Vagina (tissue), 2 donors: ENCODE measurements around the gene DNAAF5. TPM values are rescaled to one million over a fixed set of nuclear protein-coding genes. Genes with fewer than 3 reads are reported as not detected.
A peak's percentile ranks its signal among the peaks of the same experiment; 100 is the strongest.

ENCODE experiments used
- DNase-seq, 2 donors: peaks; one replicate each; pipeline ENCODE4 v3.0.0-alpha.2; 2017; ENCODE audit errors: extremely low spot score in 2 of 2
- H3K27ac ChIP-seq: fragments of 200-600 bp; sonication (generic); one replicate; pipeline ENCODE4 v1.5.1; 2019
- H3K27me3 ChIP-seq: fragments of 200-600 bp; sonication (generic); one replicate; pipeline ENCODE4 v1.5.1; 2019
- H3K36me3 ChIP-seq, 2 donors: fragments of 200-600 bp; sonication (generic); one replicate each; pipeline ENCODE4 v1.5.1; 2017 to 2019
- H3K4me1 ChIP-seq: fragments of 200-600 bp; sonication (generic); one replicate; pipeline ENCODE4 v1.5.1; 2019
- H3K4me3 ChIP-seq, 2 donors: fragments of 200-600 bp; sonication (generic); 1 replicate in 1 of 2; 2 replicates in 1 of 2; pipeline ENCODE4 v1.5.1; 2016 to 2019
- H3K9me3 ChIP-seq: fragments of 200-600 bp; sonication (generic); one replicate; pipeline ENCODE4 v1.5.1; 2019
- POLR2A ChIP-seq, 2 donors: fragments of 450-650 bp; IDR thresholded peaks; one replicate each; pipeline ENCODE4 v1.6.1; 2017; ENCODE audit warnings: antibody characterized with exemption in 2 of 2, mild to moderate bottlenecking in 2 of 2, moderate library complexity in 2 of 2
- POLR2AphosphoS5 ChIP-seq, 2 donors: sonication (generic); formaldehyde crosslinking; IDR thresholded peaks; one replicate each; pipeline ENCODE4 v1.9.0; 2017; ENCODE audit warnings: antibody characterized with exemption in 2 of 2, mild to moderate bottlenecking in 2 of 2, low read depth in 1 of 2; ENCODE audit not compliant: insufficient read depth in 1 of 2
- intact Hi-C: fragments of 100-400 bp; cut with DNase I; formaldehyde crosslinking; loops from one replicate; pipeline ENCODE4 v1.15.1; 2023
- total RNA-seq: library from RNA; depleted of rRNA; stranded (reverse); fragments of >200 nt; gene quantifications from one replicate; pipeline ENCODE4 v1.2.3, GENCODE V29; 2016
- TF ChIP-seq, protein P1 (sequence below), 3 experiments: fragments of 450-650 bp in 2 of 3; fragments of 200-600 bp in 1 of 3; sonication (generic) in 1 of 3; IDR thresholded peaks; one replicate each; pipeline ENCODE4 v1.5.1; 2017 to 2019; ENCODE audit warnings: antibody characterized with exemption in 3 of 3, mild to moderate bottlenecking in 2 of 3, moderate library complexity in 2 of 3

Gene DNAAF5
- total RNA-seq, 1 donor from 2014 or later, result 29.7 TPM

GRCh38 chr7:772005-772294 lies 45.5 kb downstream of the DNAAF5 start:
- H3K27me3 ChIP-seq, result no peaks in the 10 kb centered on the region
- H3K4me1 ChIP-seq, result peaks cover 30% of the 10 kb centered on the region
- DNase-seq, result no peak
- H3K9me3 ChIP-seq, result no peaks in the 10 kb centered on the region
- peaks cover 0 to 25% of the 10 kb centered on the region in 2 donors for H3K36me3 ChIP-seq
- intact Hi-C loops, result loop anchor here (5.0 kb wide), 2 partner anchors 255 to 450 kb away; partner anchors contain the start of gene PDGFA
- peak overlapping the region; percentile 84 for H3K27ac ChIP-seq
- H3K4me3 ChIP-seq, result no peak overlapping the region
- TF ChIP-seq POLR2AphosphoS5 (IDR thresholded peaks at IDR 0.05; ENCODE audit: insufficient read depth in 1 of 2, low read depth in 1 of 2) (no peak), POLR2A (IDR thresholded peaks at IDR 0.05) (no peak)
- TF ChIP-seq, protein P1, sequence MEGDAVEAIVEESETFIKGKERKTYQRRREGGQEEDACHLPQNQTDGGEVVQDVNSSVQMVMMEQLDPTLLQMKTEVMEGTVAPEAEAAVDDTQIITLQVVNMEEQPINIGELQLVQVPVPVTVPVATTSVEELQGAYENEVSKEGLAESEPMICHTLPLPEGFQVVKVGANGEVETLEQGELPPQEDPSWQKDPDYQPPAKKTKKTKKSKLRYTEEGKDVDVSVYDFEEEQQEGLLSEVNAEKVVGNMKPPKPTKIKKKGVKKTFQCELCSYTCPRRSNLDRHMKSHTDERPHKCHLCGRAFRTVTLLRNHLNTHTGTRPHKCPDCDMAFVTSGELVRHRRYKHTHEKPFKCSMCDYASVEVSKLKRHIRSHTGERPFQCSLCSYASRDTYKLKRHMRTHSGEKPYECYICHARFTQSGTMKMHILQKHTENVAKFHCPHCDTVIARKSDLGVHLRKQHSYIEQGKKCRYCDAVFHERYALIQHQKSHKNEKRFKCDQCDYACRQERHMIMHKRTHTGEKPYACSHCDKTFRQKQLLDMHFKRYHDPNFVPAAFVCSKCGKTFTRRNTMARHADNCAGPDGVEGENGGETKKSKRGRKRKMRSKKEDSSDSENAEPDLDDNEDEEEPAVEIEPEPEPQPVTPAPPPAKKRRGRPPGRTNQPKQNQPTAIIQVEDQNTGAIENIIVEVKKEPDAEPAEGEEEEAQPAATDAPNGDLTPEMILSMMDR (IDR thresholded peaks at IDR 0.05), result no peak

DNA sequence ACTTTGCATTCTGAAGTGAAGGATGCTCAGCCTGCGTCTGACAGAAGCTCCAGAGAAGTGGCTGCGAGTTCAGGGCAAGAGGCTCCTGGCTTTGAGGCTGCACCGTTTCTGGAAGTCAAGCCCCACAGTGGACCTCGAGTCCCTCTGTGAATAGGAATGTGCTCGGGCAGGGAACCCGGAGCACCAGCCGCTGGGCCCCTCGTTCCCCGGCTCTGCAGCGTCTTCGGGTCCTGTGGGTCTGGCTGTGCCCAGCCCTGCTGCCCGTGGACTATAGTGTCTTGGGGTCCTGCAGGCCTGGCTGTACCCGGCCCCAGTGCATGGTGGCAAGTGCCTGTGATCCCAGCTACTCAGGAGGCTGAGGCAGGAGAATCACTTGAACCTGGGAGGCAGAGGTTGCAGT lies 45.9 kb downstream of the DNAAF5 start:
- Histone ChIP-seq H3K36me3 (peaks cover 0 to 26% of the 10 kb centered on the region in 2 donors), H3K4me3 (no peak overlapping the region), H3K27me3 (no peaks in the 10 kb centered on the region), H3K9me3 (no peaks in the 10 kb centered on the region), H3K27ac (peak overlapping the region; percentile 84), H3K4me1 (peaks cover 30% of the 10 kb centered on the region)
- TF ChIP-seq, protein P1 (IDR thresholded peaks at IDR 0.05), result no peak
- TF ChIP-seq POLR2AphosphoS5 (IDR thresholded peaks at IDR 0.05; ENCODE audit: insufficient read depth in 1 of 2, low read depth in 1 of 2) (no peak), POLR2A (IDR thresholded peaks at IDR 0.05) (no peak)
- intact Hi-C loops, result loop anchor here (5.0 kb wide), 2 partner anchors 255 to 450 kb away; partner anchors contain the start of gene PDGFA
- DNase-seq, result no peak

DNA sequence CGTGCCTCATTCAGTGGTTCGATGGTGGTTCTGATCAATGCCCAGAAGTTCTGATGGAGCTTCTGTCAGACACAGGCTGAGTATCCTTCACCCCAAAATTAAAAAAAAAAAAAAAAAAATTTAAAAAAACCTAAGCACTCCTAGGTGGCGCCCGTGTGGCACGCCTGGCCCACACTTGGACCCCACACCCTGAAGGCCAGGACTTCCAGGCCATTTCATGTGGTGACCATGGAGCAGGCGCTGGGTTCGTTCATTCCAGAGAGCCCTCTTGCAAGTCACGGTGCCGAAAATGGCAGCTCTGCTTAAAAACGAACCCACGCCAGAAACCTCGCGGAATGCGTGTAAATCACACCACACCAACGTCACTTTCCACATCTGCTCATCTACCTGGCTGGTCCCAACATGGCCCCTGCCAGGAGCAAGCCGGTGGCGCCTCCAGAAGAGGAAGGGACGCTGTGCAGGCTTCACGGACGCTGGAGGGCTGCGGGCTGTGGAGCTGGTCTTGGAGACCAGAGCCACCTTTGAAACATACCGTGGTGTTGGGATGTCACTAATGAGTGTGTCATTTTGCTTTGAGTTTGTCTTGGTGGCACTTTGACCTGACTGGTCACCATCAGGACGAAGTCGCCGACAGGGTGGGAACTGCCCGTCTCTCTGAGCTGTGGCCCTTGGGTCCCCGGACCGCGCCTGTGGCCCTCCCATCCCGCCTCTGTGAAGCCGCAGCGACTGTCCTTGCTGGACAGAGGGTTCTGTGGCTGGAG lies 46.5 kb downstream of the DNAAF5 start:
- H3K4me3 ChIP-seq, result no peak overlapping the region
- intact Hi-C loops, result loop anchor here (5.0 kb wide), 2 partner anchors 256 to 451 kb away; partner anchors contain the start of gene PDGFA
- H3K27me3 ChIP-seq, result no peaks in the 10 kb centered on the region
- peaks cover 0 to 26% of the 10 kb centered on the region in 2 donors for H3K36me3 ChIP-seq
- H3K4me1 ChIP-seq, result peaks cover 30% of the 10 kb centered on the region
- TF ChIP-seq, protein P1 (IDR thresholded peaks at IDR 0.05), result no peak
- TF ChIP-seq POLR2AphosphoS5 (IDR thresholded peaks at IDR 0.05; ENCODE audit: insufficient read depth in 1 of 2, low read depth in 1 of 2), result no peak
- no peak for TF ChIP-seq POLR2A (IDR thresholded peaks at IDR 0.05)
- H3K27ac ChIP-seq, result no peak overlapping the region
- DNase-seq, result no peak
- no peaks in the 10 kb centered on the region for H3K9me3 ChIP-seq

GRCh38 chr7:773622-773915 lies 47.1 kb downstream of the DNAAF5 start:
- Histone ChIP-seq H3K4me3 (no peak overlapping the region), H3K27me3 (no peaks in the 10 kb centered on the region), H3K9me3 (no peaks in the 10 kb centered on the region), H3K4me1 (peaks cover 30% of the 10 kb centered on the region), H3K36me3 (peaks cover 0 to 26% of the 10 kb centered on the region in 2 donors), H3K27ac (no peak overlapping the region)
- no peak for TF ChIP-seq POLR2A (IDR thresholded peaks at IDR 0.05)
- TF ChIP-seq, protein P1 (IDR thresholded peaks at IDR 0.05), result no peak
- TF ChIP-seq POLR2AphosphoS5 (IDR thresholded peaks at IDR 0.05; ENCODE audit: insufficient read depth in 1 of 2, low read depth in 1 of 2), result no peak
- intact Hi-C loops, result loop anchor here (5.0 kb wide), 2 partner anchors 256 to 451 kb away; partner anchors contain the start of gene PDGFA
- DNase-seq, result no peak
